Spleen (tissue), 7 donors: ENCODE results near the gene CYB561D2.

ENCODE experiments used
- POLR2A ChIP-seq, 3 donors: fragments of 450-650 bp; IDR thresholded peaks; one replicate each; pipeline ENCODE4 v1.5.1; 2017; ENCODE audit warnings: antibody characterized with exemption in 3 of 3, mild to moderate bottlenecking in 1 of 3
- TF ChIP-seq, protein P1 (sequence below), 11 experiments: fragments of 200-600 bp in 7 of 11; fragments of 450-650 bp in 4 of 11; sonication (generic) in 4 of 11; IDR thresholded peaks in 8 of 11; conservative IDR thresholded peaks in 3 of 11; 1 replicate in 7 of 11; 2 replicates in 4 of 11; pipeline versions ENCODE4 v1.4.0 to v1.8.0; 2016 to 2021; ENCODE audit warnings: antibody characterized with exemption in 11 of 11, inconsistent platforms in 4 of 11, mild to moderate bottlenecking in 1 of 11
- donor health status: DM: no; HTN: no; CAD: no; lungs with moderate emphysema.
- donor health status: DM: no; HTN: no; CAD: no.
- donor health status: DM: no; HTN: no; CAD: no.

DNA sequence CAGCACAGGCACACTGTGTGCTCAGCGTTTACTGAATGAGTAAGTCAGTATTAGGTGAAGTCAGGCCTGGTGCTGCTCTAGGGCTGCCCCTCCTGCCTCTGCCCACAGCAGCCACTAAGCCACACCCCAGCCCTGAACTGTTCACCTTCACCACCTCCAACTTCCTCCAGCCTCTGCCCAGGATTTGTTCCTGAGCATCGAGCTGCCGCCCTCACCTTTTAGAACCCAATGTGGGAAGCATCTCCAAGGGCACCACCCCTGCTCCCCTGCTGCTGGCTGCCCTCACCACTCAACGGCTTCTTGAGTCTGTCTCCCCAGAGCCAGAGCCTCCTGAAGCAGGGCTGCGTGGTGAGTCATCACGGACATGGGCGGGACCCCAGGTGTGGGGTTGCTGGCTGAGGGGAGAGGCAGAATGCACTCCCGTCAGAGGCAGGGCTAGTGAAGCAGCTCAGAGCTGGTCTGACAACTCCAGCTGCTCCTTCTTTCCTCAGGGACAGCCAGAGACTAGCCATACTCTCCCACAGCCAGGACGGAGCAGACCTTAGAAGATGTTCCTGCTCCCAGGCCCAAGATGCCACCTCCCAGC is 33.9 kb upstream of the CYB561D2 start:
- TF ChIP-seq POLR2A (IDR thresholded peaks at IDR 0.05) = no peak
- TF ChIP-seq, protein P1, sequence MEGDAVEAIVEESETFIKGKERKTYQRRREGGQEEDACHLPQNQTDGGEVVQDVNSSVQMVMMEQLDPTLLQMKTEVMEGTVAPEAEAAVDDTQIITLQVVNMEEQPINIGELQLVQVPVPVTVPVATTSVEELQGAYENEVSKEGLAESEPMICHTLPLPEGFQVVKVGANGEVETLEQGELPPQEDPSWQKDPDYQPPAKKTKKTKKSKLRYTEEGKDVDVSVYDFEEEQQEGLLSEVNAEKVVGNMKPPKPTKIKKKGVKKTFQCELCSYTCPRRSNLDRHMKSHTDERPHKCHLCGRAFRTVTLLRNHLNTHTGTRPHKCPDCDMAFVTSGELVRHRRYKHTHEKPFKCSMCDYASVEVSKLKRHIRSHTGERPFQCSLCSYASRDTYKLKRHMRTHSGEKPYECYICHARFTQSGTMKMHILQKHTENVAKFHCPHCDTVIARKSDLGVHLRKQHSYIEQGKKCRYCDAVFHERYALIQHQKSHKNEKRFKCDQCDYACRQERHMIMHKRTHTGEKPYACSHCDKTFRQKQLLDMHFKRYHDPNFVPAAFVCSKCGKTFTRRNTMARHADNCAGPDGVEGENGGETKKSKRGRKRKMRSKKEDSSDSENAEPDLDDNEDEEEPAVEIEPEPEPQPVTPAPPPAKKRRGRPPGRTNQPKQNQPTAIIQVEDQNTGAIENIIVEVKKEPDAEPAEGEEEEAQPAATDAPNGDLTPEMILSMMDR (IDR thresholded peaks at IDR 0.05 in 8 of 11, conservative IDR thresholded peaks at IDR 0.05 in 3 of 11) = no peak
